GM23338 (cell line): ENCODE measurements around the gene HIVEP3. TPM values are rescaled to one million over a fixed set of nuclear protein-coding genes. Genes with fewer than 3 reads are reported as not detected.

ENCODE experiments used
- ATAC-seq: fragments of 200-7000 bp; cut with Tn5 transposase; 3 replicates; pipeline ENCODE4 v1.9.1; 2020
- DNase-seq: peaks from one replicate; pipeline ENCODE4 v3.0.0-alpha.2; 2015; ENCODE audit warnings: low spot score
- H2AFZ ChIP-seq: fragments of 200-600 bp; sonication (generic); 2 replicates; pipeline ENCODE4 v1.8.0; 2016; ENCODE audit warnings: antibody characterized with exemption, mild to moderate bottlenecking, moderate library complexity
- H3F3A ChIP-seq: fragments of 200-600 bp; sonication (generic); replicated peaks from 2 replicates; pipeline ENCODE4 v1.8.0; 2017; ENCODE audit warnings: antibody characterized with exemption, mixed run types, low read depth
- H3K27ac ChIP-seq: fragments of 200-600 bp; sonication (generic); 2 replicates; pipeline ENCODE4 v1.6.1; 2016; ENCODE audit warnings: low read depth
- H3K27me3 ChIP-seq: fragments of 200-600 bp; sonication (generic); 2 replicates; pipeline ENCODE4 v1.8.0; 2016; ENCODE audit warnings: mild to moderate bottlenecking, mixed run types, moderate library complexity; ENCODE audit not compliant: insufficient read depth
- H3K36me3 ChIP-seq: fragments of 200-600 bp; sonication (generic); 2 replicates; pipeline ENCODE4 v1.8.0; 2016; ENCODE audit warnings: mild to moderate bottlenecking; ENCODE audit not compliant: insufficient read depth
- H3K4me1 ChIP-seq: fragments of 200-600 bp; sonication (generic); 2 replicates; pipeline ENCODE4 v1.8.0; 2016; ENCODE audit warnings: mild to moderate bottlenecking, moderate library complexity; ENCODE audit not compliant: insufficient read depth
- H3K4me2 ChIP-seq: fragments of 200-600 bp; sonication (generic); 2 replicates; pipeline ENCODE4 v1.7.1; 2017; ENCODE audit warnings: mixed run types
- H3K4me3 ChIP-seq: fragments of 200-600 bp; sonication (generic); 2 replicates; pipeline ENCODE4 v1.6.1; 2016; ENCODE audit warnings: mixed run types
- H3K79me2 ChIP-seq: fragments of 200-600 bp; sonication (generic); replicated peaks from 2 replicates; pipeline ENCODE4 v1.8.0; 2017; ENCODE audit warnings: mild to moderate bottlenecking; ENCODE audit not compliant: insufficient read depth
- H3K9me2 ChIP-seq: fragments of 200-600 bp; sonication (generic); 2 replicates; pipeline ENCODE4 v1.8.0; 2017; ENCODE audit not compliant: insufficient read depth
- H4K20me1 ChIP-seq: fragments of 200-600 bp; sonication (generic); replicated peaks from 2 replicates; pipeline ENCODE4 v1.8.0; 2017; ENCODE audit warnings: mild to moderate bottlenecking; ENCODE audit not compliant: insufficient read depth
- H3K27ac Mint-ChIP-seq: 2 replicates; pipeline ENCODE4 v1.8.0; 2020; ENCODE audit warnings: inconsistent platforms, mild to moderate bottlenecking, moderate library complexity, mixed read lengths
- H3K27me3 Mint-ChIP-seq: 3 replicates; pipeline ENCODE4 v1.8.0; 2022; ENCODE audit warnings: low read depth, mild to moderate bottlenecking, moderate library complexity, mixed read lengths, inconsistent platforms; ENCODE audit not compliant: insufficient read depth, poor library complexity
- H3K36me3 Mint-ChIP-seq: 3 replicates; pipeline ENCODE4 v1.8.0; 2021; ENCODE audit warnings: low read depth, mild to moderate bottlenecking, inconsistent platforms, moderate library complexity, mixed read lengths
- H3K4me1 Mint-ChIP-seq: 3 replicates; pipeline ENCODE4 v1.8.0; 2020; ENCODE audit warnings: mild to moderate bottlenecking, inconsistent platforms, mixed read lengths
- H3K4me3 Mint-ChIP-seq: 3 replicates; pipeline ENCODE4 v1.8.0; 2021; ENCODE audit warnings: moderate library complexity, mild to moderate bottlenecking, inconsistent platforms, mixed read lengths
- H3K9me3 Mint-ChIP-seq: 3 replicates; pipeline ENCODE4 v1.8.0; 2020; ENCODE audit warnings: moderate library complexity, mild to moderate bottlenecking, inconsistent platforms, mixed read lengths
- CREB1 ChIP-seq: fragments of 250-450 bp; sonication (Bioruptor Pico); IDR thresholded peaks from 2 replicates; pipeline ENCODE4 v1.5.0; 2020; ENCODE audit warnings: low read depth, mild to moderate bottlenecking, moderate library complexity
- EZH2 ChIP-seq: fragments of 200-600 bp; sonication (generic); IDR thresholded peaks from one replicate; pipeline ENCODE4 v1.8.0; 2017; ENCODE audit warnings: antibody characterized with exemption, mild to moderate bottlenecking, low read depth; ENCODE audit not compliant: unreplicated experiment
- EZH2phosphoT487 ChIP-seq: fragments of 200-600 bp; sonication (generic); IDR thresholded peaks from one replicate; pipeline ENCODE4 v1.8.1; 2018; ENCODE audit warnings: antibody characterized with exemption; ENCODE audit not compliant: unreplicated experiment
- JUNB ChIP-seq: IDR thresholded peaks from one replicate; pipeline ENCODE4 v1.6.1; 2016; ENCODE audit warnings: antibody characterized with exemption; ENCODE audit not compliant: unreplicated experiment
- NANOG ChIP-seq: IDR thresholded peaks from 2 replicates; pipeline ENCODE4 v1.6.1; 2016; ENCODE audit warnings: antibody characterized with exemption, borderline replicate concordance
- ZNF114 ChIP-seq: fragments of 250-450 bp; sonication (Bioruptor Pico); IDR thresholded peaks from 2 replicates; pipeline ENCODE4 v1.5.0; 2020; ENCODE audit warnings: mild to moderate bottlenecking, moderate library complexity
- polyA plus RNA-seq: library from polyadenylated mRNA; unstranded; fragments of >200 nt; fragmentation: Nextera tagmentation; extraction: Ambion mirVana; gene quantifications from 2 replicates; pipeline ENCODE4 v1.2.1, GENCODE V29; 2016
- total RNA-seq: library from RNA; depleted of rRNA; stranded (reverse); fragments of >200 nt; shearing (Covaris generic); gene quantifications from 2 replicates; pipeline ENCODE4 v1.2.3, GENCODE V29; 2014
- TF ChIP-seq, protein P1 (sequence below), 2 experiments: fragments of 200-600 bp in 1 of 2; sonication (generic) in 1 of 2; conservative IDR thresholded peaks; 2 replicates each; pipeline versions ENCODE4 v1.5.1 to v1.6.1; 2016 to 2017; ENCODE audit warnings: antibody characterized with exemption in 2 of 2, low read depth in 2 of 2, mild to moderate bottlenecking in 2 of 2, moderate library complexity in 1 of 2
- TF ChIP-seq, protein P2 (sequence below): IDR thresholded peaks from one replicate; pipeline ENCODE4 v1.6.1; 2018; ENCODE audit warnings: antibody characterized with exemption; ENCODE audit not compliant: unreplicated experiment

The HIVEP3 gene
- total and polyA plus RNA-seq, 2 experiments from 2014 or later: 0.14 to 0.24 TPM

DNA sequence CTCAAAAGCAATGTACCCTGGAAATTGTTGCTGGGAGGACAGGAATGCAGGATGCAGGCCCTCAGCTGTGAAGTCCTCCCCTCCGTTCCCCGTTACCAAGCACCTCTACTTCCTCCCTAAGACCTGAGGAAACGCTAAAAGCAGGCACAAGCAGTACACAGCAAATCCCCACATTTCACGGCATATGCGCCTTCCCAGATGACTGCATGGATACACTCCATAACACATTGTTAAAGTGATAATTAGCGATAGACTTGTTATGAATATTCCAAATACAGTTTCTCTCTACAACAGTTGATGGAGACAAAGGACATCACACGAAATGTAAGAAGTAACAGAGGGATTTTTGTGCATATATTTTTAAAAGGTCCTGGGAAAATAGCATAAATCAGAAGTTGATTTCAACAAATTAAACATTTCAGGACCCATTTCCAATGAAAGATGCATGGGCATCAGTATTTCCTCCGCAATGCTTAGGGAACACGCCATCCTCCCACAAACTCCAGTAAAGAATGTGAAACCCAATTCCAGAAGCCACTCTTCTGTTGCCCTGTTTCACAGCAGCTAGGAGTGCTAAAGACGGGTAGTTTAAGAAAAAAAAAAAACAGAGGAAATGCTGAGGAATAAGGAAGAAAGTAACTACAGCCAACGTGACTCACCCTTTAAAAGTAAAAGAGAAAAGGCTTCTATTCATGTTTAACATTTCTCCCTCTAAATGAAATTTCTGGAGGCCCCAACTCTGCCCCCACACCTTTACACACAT, 75.5 kb downstream of the HIVEP3 start:
- no peaks in the 10 kb centered on the region for H3K36me3 ChIP-seq
- Mint-ChIP-seq H3K9me3 (no peaks in the 10 kb centered on the region; the same call in 2 of the 3 replicates), H3K27me3 (peaks cover 1% of the 10 kb centered on the region), H3K27ac (no peak overlapping the region), H3K36me3 (no peaks in the 10 kb centered on the region), H3K4me3 (no peak overlapping the region), H3K4me1 (peaks cover 20% of the 10 kb centered on the region)
- DNase-seq (no peak), ATAC-seq (peak; percentile 31; the same call in 2 of the 3 replicates)
- no peak overlapping the region for H3K4me3 ChIP-seq
- peaks cover 10% of the 10 kb centered on the region; the same call in 1 of the 2 replicates for H3K4me1 ChIP-seq
- H3K9me2 ChIP-seq: 0 out of 2 replicates have a peak, but pooled peaks cover 3% of the 10 kb centered on the region
- no peaks in the 10 kb centered on the region for H3K27me3 ChIP-seq
- TF ChIP-seq EZH2phosphoT487: no peak
- TF ChIP-seq NANOG: no peak
- no peak for TF ChIP-seq JUNB
- peak overlapping the region; percentile 30 for H3K4me2 ChIP-seq
- no peaks in the 10 kb centered on the region for H3F3A ChIP-seq
- H2AFZ ChIP-seq: peak overlapping the region; percentile 84
- no peak overlapping the region for H3K27ac ChIP-seq
- H4K20me1 ChIP-seq: no peaks in the 10 kb centered on the region
- no peaks in the 10 kb centered on the region for H3K79me2 ChIP-seq

GRCh38 chr1:41842326-41842725, 76.4 kb downstream of the HIVEP3 start:
- Mint-ChIP-seq H3K4me1 (peaks cover 20% of the 10 kb centered on the region), H3K36me3 (no peaks in the 10 kb centered on the region), H3K9me3 (no peaks in the 10 kb centered on the region; the same call in 2 of the 3 replicates), H3K27ac (no peak overlapping the region), H3K4me3 (no peak overlapping the region), H3K27me3 (peaks cover 1% of the 10 kb centered on the region)
- Histone ChIP-seq H3K9me2 (no peaks in the 10 kb centered on the region), H3K4me1 (peaks cover 10% of the 10 kb centered on the region; the same call in 1 of the 2 replicates), H3K36me3 (no peaks in the 10 kb centered on the region), H3K27me3 (no peaks in the 10 kb centered on the region), H3F3A (no peaks in the 10 kb centered on the region), H3K27ac (no peak overlapping the region), H2AFZ (peak overlapping the region; percentile 84), H4K20me1 (no peaks in the 10 kb centered on the region), H3K4me3 (no peak overlapping the region), H3K79me2 (no peaks in the 10 kb centered on the region), H3K4me2 (peak overlapping the region; percentile 30; the same call in 1 of the 2 replicates)
- no peak for DNase-seq
- peak; percentile 66 for ATAC-seq
- TF ChIP-seq CREB1 (CRISPR knock-in tag) (no peak), ZNF114 (CRISPR knock-in tag) (no peak), EZH2phosphoT487 (no peak), EZH2 (no peak), JUNB (no peak), NANOG (no peak)
- TF ChIP-seq, protein P1, sequence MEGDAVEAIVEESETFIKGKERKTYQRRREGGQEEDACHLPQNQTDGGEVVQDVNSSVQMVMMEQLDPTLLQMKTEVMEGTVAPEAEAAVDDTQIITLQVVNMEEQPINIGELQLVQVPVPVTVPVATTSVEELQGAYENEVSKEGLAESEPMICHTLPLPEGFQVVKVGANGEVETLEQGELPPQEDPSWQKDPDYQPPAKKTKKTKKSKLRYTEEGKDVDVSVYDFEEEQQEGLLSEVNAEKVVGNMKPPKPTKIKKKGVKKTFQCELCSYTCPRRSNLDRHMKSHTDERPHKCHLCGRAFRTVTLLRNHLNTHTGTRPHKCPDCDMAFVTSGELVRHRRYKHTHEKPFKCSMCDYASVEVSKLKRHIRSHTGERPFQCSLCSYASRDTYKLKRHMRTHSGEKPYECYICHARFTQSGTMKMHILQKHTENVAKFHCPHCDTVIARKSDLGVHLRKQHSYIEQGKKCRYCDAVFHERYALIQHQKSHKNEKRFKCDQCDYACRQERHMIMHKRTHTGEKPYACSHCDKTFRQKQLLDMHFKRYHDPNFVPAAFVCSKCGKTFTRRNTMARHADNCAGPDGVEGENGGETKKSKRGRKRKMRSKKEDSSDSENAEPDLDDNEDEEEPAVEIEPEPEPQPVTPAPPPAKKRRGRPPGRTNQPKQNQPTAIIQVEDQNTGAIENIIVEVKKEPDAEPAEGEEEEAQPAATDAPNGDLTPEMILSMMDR (conservative IDR thresholded peaks at IDR 0.05; ENCODE audit: low read depth in 2 of 2): no peak
- TF ChIP-seq, protein P2, sequence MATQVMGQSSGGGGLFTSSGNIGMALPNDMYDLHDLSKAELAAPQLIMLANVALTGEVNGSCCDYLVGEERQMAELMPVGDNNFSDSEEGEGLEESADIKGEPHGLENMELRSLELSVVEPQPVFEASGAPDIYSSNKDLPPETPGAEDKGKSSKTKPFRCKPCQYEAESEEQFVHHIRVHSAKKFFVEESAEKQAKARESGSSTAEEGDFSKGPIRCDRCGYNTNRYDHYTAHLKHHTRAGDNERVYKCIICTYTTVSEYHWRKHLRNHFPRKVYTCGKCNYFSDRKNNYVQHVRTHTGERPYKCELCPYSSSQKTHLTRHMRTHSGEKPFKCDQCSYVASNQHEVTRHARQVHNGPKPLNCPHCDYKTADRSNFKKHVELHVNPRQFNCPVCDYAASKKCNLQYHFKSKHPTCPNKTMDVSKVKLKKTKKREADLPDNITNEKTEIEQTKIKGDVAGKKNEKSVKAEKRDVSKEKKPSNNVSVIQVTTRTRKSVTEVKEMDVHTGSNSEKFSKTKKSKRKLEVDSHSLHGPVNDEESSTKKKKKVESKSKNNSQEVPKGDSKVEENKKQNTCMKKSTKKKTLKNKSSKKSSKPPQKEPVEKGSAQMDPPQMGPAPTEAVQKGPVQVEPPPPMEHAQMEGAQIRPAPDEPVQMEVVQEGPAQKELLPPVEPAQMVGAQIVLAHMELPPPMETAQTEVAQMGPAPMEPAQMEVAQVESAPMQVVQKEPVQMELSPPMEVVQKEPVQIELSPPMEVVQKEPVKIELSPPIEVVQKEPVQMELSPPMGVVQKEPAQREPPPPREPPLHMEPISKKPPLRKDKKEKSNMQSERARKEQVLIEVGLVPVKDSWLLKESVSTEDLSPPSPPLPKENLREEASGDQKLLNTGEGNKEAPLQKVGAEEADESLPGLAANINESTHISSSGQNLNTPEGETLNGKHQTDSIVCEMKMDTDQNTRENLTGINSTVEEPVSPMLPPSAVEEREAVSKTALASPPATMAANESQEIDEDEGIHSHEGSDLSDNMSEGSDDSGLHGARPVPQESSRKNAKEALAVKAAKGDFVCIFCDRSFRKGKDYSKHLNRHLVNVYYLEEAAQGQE: no peak
